ENCODE measurements around the gene FSIP2.

DNA sequence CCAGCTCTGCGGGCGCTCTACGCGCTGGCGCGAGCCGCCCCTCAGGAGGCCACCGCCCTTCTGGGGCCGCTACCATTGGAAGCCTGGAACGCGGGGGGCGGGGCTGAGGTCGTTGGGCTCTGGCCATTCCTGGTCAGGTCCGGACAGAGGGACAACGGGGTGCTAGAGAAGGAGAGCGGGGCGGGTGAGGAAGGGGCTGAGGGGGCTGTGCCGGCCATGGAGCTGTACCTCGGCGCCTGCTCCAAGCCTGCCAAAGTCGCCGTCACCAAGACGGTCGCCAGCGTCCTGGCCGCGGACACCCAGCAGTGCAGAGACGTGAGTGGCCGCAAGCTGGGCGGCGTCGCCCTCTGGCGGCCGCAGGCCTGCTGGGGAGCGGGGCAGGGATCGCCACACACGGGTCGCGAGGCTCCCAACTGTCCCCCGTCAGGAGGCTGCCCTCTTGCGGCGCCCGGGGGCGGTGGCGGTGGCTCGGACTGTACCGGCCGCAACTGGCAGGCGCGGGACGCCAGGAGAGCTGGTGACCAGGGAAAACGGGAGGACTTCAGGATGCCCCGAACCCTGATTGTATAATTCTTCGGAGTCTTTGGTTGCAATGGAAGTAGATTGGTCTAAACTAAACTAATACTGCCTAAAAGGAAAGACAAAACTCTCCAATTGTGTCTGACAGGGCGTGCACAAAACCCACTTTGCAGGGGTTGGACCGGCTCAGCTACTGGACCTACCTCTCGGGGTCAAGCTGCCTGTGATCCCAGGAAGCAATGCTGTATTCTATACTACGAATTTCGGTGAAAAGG, at the start of gene FSIP2:
- TF ChIP-seq, protein P1, sequence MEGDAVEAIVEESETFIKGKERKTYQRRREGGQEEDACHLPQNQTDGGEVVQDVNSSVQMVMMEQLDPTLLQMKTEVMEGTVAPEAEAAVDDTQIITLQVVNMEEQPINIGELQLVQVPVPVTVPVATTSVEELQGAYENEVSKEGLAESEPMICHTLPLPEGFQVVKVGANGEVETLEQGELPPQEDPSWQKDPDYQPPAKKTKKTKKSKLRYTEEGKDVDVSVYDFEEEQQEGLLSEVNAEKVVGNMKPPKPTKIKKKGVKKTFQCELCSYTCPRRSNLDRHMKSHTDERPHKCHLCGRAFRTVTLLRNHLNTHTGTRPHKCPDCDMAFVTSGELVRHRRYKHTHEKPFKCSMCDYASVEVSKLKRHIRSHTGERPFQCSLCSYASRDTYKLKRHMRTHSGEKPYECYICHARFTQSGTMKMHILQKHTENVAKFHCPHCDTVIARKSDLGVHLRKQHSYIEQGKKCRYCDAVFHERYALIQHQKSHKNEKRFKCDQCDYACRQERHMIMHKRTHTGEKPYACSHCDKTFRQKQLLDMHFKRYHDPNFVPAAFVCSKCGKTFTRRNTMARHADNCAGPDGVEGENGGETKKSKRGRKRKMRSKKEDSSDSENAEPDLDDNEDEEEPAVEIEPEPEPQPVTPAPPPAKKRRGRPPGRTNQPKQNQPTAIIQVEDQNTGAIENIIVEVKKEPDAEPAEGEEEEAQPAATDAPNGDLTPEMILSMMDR (IDR thresholded peaks at IDR 0.05) = no peak
- TF ChIP-seq EP300 (IDR thresholded peaks at IDR 0.05) (no peak), POLR2A (IDR thresholded peaks at IDR 0.05) (no peak)
